CD1c-positive myeloid dendritic cell (primary cell): ENCODE measurements around the gene GPATCH8.

Experiments used
- DNase-seq: peaks from one replicate; pipeline ENCODE4 v3.0.0-alpha.2; 2016; ENCODE audit errors: extremely low spot score

GPATCH8 gene

DNA sequence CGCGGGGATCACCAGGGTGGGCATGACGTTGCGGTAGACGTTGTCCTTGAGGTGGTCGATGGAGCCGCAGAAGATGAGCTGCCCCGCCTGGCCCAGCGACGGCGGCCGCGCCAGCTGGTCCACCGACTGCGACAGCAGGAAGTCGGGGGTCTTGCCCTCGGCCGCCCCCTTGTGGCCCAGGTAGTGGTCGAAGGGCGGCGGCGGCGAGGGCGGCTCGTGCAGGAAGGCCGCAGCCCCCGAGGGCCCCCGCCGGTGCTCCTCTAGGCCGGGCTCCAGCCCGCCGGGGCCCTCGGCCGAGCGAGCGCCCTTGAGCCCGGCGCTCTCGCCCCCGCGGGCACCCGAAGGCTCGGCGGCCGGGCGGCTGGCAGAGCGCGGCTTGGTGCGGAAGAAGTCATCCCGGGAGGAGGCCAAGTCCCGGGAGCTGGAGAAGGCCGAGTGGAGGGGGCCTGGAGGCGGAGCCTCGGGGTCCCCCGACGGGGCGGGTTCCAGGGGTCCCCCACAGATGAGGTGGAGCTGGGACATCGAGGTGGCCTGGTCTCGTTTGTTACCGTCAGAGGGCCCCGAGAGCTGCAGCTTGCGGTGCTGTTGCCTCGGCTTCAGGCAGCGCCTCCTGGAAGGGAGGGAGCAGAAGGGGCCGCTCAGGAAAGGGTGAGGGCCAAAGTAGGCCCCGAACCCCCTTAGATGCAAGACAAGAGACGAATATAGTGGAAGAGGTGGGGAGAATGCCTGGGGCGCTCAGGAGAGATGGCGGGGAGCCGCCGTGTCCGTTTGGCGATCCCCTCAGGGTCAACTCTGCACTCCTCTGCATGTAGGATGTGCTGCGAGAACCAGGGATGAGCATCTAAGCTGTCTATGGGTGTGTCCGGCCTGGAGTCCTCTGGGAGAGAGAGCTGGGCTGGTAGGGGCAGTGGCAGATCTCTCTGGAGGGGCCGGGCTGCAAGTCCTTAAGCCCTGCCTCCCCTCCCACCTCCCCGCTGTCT is 148.3 kb downstream of the GPATCH8 start:
- no peak for DNase-seq

DNA sequence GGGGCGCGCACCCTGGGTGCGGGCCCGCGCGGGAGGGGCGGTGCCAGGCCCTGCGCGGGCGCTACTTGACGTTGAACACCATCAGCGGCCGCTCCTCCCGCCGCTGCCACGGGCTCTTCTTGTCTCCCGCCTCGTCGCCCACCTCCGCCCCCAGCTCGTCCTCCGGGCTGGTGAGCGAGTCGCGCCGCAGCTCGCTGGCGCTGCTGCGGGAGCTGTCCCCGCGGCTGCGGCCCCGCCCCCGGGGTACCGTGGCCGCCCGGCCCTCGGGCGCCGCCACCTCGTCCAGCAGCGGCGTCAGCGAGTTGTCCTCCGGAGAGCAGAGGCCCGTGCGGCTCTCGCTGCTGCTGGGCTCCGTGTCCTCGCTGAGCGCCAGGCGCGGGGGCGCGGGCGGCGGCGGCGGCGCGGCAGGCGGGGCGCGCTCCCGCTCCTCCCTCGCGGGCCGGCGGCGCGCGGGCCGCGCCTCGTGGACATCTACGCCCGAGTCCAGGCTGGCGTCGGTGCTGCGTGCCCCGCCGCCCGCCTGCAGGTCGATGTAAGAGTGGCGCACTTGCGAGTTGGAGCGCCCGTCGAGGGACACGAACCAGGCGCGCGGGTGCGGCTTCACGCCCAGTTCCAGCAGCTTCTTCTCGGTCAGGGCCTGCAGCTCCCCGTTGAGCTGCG is 149.4 kb downstream of the GPATCH8 start:
- peak; percentile 57 for DNase-seq

DNA sequence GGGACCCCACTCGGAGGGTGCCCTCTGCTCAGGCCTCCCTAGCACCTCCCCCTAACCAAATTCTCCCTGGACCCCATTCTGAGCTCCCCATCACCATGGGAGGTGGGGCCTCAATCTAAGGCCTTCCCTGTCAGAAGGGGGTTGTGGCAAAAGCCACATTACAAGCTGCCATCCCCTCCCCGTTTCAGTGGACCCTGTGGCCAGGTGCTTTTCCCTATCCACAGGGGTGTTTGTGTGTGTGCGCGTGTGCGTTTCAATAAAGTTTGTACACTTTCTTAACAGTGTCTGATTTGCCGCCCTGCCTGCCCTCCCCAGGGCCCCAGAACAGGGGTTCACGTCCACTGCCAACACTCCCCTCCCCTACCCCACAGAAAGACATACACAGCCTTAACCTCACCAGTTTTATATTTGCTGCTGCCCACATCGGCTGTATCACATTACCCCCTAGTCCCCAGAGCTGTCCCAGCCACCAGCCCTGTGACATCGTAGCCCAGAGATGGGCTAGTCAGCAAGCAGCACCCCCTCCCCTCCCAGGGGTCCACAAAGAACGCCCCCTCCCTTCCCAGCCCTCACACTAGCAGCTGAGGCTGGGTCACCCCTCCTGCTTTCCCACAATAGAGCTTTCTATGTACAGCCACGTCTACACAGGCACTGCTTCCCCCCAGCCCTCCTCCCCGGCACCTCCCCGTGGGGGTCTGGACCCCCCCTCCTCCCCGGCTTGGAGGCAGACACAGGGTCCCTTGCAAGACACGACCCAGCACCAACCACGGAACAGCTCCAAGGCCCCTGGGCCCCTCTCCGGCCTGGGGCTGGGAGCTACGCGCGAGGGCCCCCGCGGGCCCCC is 150.2 kb downstream of the GPATCH8 start:
- no peak for DNase-seq

- no peak for DNase-seq
Measured at GRCh38 chr17:44351961-44352827, 151.0 kb downstream of the GPATCH8 start.

DNA sequence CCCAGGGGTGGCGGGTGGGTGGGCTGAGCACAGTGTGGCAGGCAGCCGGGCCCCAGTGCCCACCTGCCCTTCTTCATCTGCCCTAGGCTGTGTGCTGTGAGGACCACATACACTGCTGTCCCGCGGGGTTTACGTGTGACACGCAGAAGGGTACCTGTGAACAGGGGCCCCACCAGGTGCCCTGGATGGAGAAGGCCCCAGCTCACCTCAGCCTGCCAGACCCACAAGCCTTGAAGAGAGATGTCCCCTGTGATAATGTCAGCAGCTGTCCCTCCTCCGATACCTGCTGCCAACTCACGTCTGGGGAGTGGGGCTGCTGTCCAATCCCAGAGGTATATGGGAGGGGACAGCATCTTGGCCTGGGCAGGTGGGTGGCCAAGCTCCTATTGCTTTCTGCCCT is 151.7 kb downstream of the GPATCH8 start:
- DNase-seq: no peak

DNA sequence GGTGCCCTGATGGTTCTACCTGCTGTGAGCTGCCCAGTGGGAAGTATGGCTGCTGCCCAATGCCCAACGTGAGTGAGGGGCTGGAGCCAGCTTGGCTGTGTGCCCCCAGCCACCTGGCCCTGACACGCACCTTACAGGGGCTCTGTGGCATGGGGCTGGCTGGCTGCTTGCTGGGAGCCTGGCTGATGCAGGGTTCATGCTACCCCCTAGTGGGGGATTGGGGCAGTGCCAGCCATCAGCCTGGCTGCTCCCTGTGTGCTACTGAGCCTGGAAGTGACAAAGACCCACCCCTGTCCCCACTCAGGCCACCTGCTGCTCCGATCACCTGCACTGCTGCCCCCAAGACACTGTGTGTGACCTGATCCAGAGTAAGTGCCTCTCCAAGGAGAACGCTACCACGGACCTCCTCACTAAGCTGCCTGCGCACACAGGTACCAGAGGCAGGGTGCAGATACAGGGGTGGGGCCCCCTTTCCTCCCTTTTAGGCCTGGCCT is 152.4 kb downstream of the GPATCH8 start:
- DNase-seq: peak; percentile 72

DNA sequence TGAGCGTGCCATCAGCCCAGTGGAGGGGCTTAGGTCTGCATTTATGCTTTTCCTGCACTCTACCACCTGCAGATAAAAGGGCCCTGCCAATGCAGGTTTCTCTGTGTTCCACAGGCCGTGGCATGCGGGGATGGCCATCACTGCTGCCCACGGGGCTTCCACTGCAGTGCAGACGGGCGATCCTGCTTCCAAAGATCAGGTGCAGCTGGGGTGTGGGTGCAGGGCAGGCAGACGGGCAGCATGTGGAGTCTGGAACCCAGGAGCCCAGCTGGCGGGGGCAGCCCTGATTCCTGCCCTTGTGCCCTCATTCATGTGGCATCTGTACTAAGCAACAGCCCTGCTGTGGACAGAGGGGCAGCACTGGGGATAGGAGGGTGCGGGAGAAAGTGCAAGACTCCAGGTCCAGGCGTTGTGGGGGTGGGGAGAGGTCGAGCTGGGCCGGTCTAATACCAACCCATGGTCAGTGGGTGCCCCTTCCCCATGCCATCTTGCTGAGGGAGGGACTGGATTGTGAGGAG is 153.6 kb downstream of the GPATCH8 start:
- DNase-seq: no peak

DNA sequence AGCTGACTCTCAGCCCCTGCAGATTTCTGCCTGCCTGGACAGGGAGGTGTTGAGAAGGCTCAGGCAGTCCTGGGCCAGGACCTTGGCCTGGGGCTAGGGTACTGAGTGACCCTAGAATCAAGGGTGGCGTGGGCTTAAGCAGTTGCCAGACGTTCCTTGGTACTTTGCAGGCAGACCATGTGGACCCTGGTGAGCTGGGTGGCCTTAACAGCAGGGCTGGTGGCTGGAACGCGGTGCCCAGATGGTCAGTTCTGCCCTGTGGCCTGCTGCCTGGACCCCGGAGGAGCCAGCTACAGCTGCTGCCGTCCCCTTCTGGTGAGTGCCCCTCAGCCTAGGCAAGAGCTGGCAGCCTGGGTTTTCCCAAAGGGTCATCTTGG is 154.2 kb downstream of the GPATCH8 start:
- no peak for DNase-seq

- peak; percentile 95 for DNase-seq
Measured at GRCh38 chr17:44348234-44348987, 154.8 kb downstream of the GPATCH8 start.
